ENCODE data around the gene CLIC3.
"Not testable (repeated sequence)": the region's sequence is repeated elsewhere in the genome, so short reads cannot be mapped to it uniquely, and the experiment has no call there.

Gene CLIC3

GRCh38 chr9:137016436-137016835 is 20.1 kb upstream of the CLIC3 start:
- no peak for DNase-seq

GRCh38 chr9:137015976-137016375 is 19.6 kb upstream of the CLIC3 start:
- no peak for DNase-seq

- no peak for DNase-seq
These were observed 19.2 kb upstream of the CLIC3 start for GRCh38 chr9:137015540-137015930.

- no peak for DNase-seq
These were observed 18.6 kb upstream of the CLIC3 start for GRCh38 chr9:137014776-137015539.

- no peak for DNase-seq
These were observed 17.8 kb upstream of the CLIC3 start for GRCh38 chr9:137014166-137014565.

GRCh38 chr9:137013571-137013940 is 17.2 kb upstream of the CLIC3 start:
- DNase-seq, result no peak

GRCh38 chr9:137012694-137013570 is 16.6 kb upstream of the CLIC3 start:
- DNase-seq, result no peak

GRCh38 chr9:137011907-137012675 is 15.7 kb upstream of the CLIC3 start:
- DNase-seq, result no peak

- no peak for DNase-seq
These were observed 14.8 kb upstream of the CLIC3 start for GRCh38 chr9:137011156-137011555.

- no peak for DNase-seq
These were observed 13.8 kb upstream of the CLIC3 start for GRCh38 chr9:137009938-137010732.

- DNase-seq, result no peak
These were observed 12.8 kb upstream of the CLIC3 start for GRCh38 chr9:137009217-137009616.

GRCh38 chr9:137008312-137008711 is 11.9 kb upstream of the CLIC3 start:
- DNase-seq, result no peak

GRCh38 chr9:137007816-137008270 is 11.5 kb upstream of the CLIC3 start:
- no peak for DNase-seq

- DNase-seq, result no peak
These were observed 10.9 kb upstream of the CLIC3 start for GRCh38 chr9:137007108-137007815.

GRCh38 chr9:137006116-137007003 is 10.0 kb upstream of the CLIC3 start:
- DNase-seq, result no peak

GRCh38 chr9:137004285-137004684 is 7.9 kb upstream of the CLIC3 start:
- not testable (repeated sequence) for DNase-seq

- DNase-seq, result no peak
These were observed 6.3 kb upstream of the CLIC3 start for GRCh38 chr9:137002646-137003041.

GRCh38 chr9:137001857-137002645 is 5.7 kb upstream of the CLIC3 start:
- no peak for DNase-seq

- DNase-seq, result no peak
These were observed 4.0 kb upstream of the CLIC3 start for GRCh38 chr9:137000177-137000930.
